Ascending aorta (tissue), 2 donors: ENCODE data around the gene ABCC1. TPM values are rescaled to one million over a fixed set of nuclear protein-coding genes. Genes with fewer than 3 reads are reported as not detected.

Experiments
- DNase-seq, 2 donors: peaks; one replicate each; pipeline ENCODE4 v3.0.0-alpha.2; 2019; ENCODE audit warnings: low spot score in 2 of 2
- H3K27ac ChIP-seq, 2 donors: fragments of 200-600 bp; sonication (generic); one replicate each; pipeline ENCODE4 v1.5.1; 2016 to 2017; ENCODE audit warnings: mild to moderate bottlenecking in 1 of 2
- H3K27me3 ChIP-seq: fragments of 200-600 bp; sonication (generic); one replicate; pipeline ENCODE4 v1.5.1; 2017
- H3K36me3 ChIP-seq, 2 donors: fragments of 200-600 bp; sonication (generic); one replicate each; pipeline ENCODE4 v1.5.1; 2016
- H3K4me1 ChIP-seq, 2 donors: fragments of 200-600 bp; sonication (generic); one replicate each; pipeline ENCODE4 v1.5.1; 2016 to 2017; ENCODE audit warnings: mild to moderate bottlenecking in 1 of 2
- H3K4me3 ChIP-seq, 2 donors: fragments of 200-600 bp; sonication (generic); one replicate each; pipeline ENCODE4 v1.5.1; 2016 to 2017; ENCODE audit warnings: mild to moderate bottlenecking in 1 of 2
- H3K9me3 ChIP-seq, 2 donors: fragments of 200-600 bp; sonication (generic); one replicate each; pipeline ENCODE4 v1.5.1; 2016
- intact Hi-C: fragments of 100-400 bp; cut with DNase I; formaldehyde crosslinking; loops from one replicate; pipeline ENCODE4 v1.15.1; 2023
- total RNA-seq: library from RNA; depleted of rRNA; stranded (reverse); fragments of >200 nt; gene quantifications from one replicate; pipeline ENCODE4 v1.1.0, GENCODE V29; 2016
- TF ChIP-seq, protein P1 (sequence below), 3 experiments: fragments of 200-600 bp in 2 of 3; fragments of 450-650 bp in 1 of 3; sonication (generic) in 2 of 3; IDR thresholded peaks; one replicate each; pipeline ENCODE4 v1.5.1; 2016 to 2019; ENCODE audit warnings: antibody characterized with exemption in 3 of 3, mild to moderate bottlenecking in 1 of 3, moderate library complexity in 1 of 3

Gene ABCC1
- total RNA-seq, 1 donor from 2014 or later: 144 TPM

- TF ChIP-seq, protein P1, sequence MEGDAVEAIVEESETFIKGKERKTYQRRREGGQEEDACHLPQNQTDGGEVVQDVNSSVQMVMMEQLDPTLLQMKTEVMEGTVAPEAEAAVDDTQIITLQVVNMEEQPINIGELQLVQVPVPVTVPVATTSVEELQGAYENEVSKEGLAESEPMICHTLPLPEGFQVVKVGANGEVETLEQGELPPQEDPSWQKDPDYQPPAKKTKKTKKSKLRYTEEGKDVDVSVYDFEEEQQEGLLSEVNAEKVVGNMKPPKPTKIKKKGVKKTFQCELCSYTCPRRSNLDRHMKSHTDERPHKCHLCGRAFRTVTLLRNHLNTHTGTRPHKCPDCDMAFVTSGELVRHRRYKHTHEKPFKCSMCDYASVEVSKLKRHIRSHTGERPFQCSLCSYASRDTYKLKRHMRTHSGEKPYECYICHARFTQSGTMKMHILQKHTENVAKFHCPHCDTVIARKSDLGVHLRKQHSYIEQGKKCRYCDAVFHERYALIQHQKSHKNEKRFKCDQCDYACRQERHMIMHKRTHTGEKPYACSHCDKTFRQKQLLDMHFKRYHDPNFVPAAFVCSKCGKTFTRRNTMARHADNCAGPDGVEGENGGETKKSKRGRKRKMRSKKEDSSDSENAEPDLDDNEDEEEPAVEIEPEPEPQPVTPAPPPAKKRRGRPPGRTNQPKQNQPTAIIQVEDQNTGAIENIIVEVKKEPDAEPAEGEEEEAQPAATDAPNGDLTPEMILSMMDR (IDR thresholded peaks at IDR 0.05): no peak
- H3K9me3 ChIP-seq: peaks cover 7 to 12% of the 10 kb centered on the region in 2 donors
- intact Hi-C loops: no loop called here
Measured at GRCh38 chr16:16162591-16162990, 213.2 kb downstream of the ABCC1 start.

DNA sequence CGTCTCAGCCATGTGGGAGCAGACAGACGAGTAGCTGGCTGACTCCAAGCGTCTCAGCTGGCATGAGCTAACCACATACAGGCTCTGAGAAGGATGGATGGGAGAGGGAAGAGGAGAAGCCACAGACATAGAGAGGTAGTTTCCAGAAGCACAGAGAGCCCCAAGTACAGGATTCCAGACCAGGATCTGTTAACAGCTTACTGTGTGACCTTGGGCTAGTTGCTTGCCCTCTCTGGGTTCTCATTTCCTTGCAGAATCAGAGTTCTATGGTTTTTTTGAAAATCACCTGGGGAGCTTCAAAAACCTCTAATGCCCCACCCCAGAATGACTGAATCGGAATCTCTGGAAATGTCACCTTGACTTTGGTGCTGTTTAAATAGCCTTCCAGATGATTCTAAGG is 213.7 kb downstream of the ABCC1 start:
- H3K4me1 ChIP-seq: no peaks in the 10 kb centered on the region
- intact Hi-C loops: no loop called here

More at GRCh38 chr16:16162591-16162990, 213.2 kb downstream of the ABCC1 start:
- Histone ChIP-seq H3K27ac (no peak overlapping the region), H3K4me1 (no peaks in the 10 kb centered on the region), H3K36me3 (no peaks in the 10 kb centered on the region), H3K27me3 (no peaks in the 10 kb centered on the region), H3K4me3 (no peak overlapping the region)
- DNase-seq: no peak

DNA sequence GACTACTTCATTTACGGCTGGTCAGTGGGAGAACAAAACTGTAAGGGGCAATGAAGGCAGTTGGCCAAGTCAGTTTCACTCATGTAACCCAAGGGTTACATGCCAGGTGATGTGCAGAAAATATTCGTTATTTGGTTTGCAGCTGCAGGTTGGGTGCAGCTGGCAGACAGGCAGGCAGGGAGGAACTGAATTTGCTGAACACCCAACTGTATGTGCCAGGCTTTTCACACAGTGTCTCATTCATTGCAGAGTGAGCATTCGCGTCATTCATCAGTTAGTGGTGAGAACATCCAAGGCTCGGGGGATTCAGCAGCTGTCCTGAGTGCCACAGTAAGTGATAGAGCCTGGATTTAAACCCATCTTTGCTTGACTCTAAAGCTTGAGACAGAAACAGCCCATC is 214.2 kb downstream of the ABCC1 start:
- DNase-seq: no peak
- H3K36me3 ChIP-seq: no peaks in the 10 kb centered on the region
- no peak overlapping the region for H3K27ac ChIP-seq
- peaks cover 7 to 12% of the 10 kb centered on the region in 2 donors for H3K9me3 ChIP-seq
- H3K4me3 ChIP-seq: no peak overlapping the region
- TF ChIP-seq, protein P1 (IDR thresholded peaks at IDR 0.05): no peak
- H3K27me3 ChIP-seq: no peaks in the 10 kb centered on the region
- H3K4me1 ChIP-seq: no peaks in the 10 kb centered on the region
- intact Hi-C loops: no loop called here

More for the DNA sequence above, 213.7 kb downstream of the ABCC1 start:
- peaks cover 7 to 12% of the 10 kb centered on the region in 2 donors for H3K9me3 ChIP-seq
- DNase-seq: no peak
- no peak overlapping the region for H3K4me3 ChIP-seq
- TF ChIP-seq, protein P1 (IDR thresholded peaks at IDR 0.05): no peak
- H3K27ac ChIP-seq: no peak overlapping the region
- no peaks in the 10 kb centered on the region for H3K36me3 ChIP-seq
- H3K27me3 ChIP-seq: no peaks in the 10 kb centered on the region

- H3K4me3 ChIP-seq: no peak overlapping the region
- H3K27ac ChIP-seq: no peak overlapping the region
- TF ChIP-seq, protein P1 (IDR thresholded peaks at IDR 0.05): no peak
- H3K4me1 ChIP-seq: no peaks in the 10 kb centered on the region
- H3K9me3 ChIP-seq: peaks cover 5% of the 10 kb centered on the region in 2 donors
- H3K27me3 ChIP-seq: no peaks in the 10 kb centered on the region
- no peaks in the 10 kb centered on the region for H3K36me3 ChIP-seq
- intact Hi-C loops: no loop called here
- DNase-seq: no peak
Measured at GRCh38 chr16:16164243-16164642, 214.8 kb downstream of the ABCC1 start.

DNA sequence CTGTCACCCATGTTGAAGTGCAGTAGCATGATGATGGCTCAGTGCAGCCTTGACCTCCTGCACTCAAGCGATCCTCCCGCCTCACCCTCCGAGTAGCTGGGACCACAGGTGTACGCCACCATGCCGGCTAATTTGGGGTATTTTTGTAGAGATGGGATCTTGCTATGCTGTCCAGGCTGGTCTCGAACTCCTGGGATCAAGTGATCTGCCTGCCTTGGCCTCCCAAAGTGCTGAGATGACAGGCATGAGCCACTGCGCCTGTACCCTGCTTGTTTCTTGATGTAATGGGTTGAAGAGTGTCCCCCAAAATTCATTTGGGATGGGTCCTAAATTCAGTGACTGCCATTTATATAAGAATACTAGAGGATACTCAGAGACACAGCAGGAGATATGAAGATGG is 216.7 kb downstream of the ABCC1 start:
- no peaks in the 10 kb centered on the region for H3K9me3 ChIP-seq
- TF ChIP-seq, protein P1 (IDR thresholded peaks at IDR 0.05): no peak
- H3K27ac ChIP-seq: no peak overlapping the region
- no peak for DNase-seq
- H3K27me3 ChIP-seq: no peaks in the 10 kb centered on the region
- no peak overlapping the region for H3K4me3 ChIP-seq
- no peaks in the 10 kb centered on the region for H3K36me3 ChIP-seq
- H3K4me1 ChIP-seq: no peaks in the 10 kb centered on the region
- intact Hi-C loops: no loop called here

GRCh38 chr16:16166949-16167348 is 217.5 kb downstream of the ABCC1 start:
- Histone ChIP-seq H3K4me3 (no peak overlapping the region), H3K27ac (no peak overlapping the region), H3K4me1 (no peaks in the 10 kb centered on the region), H3K27me3 (no peaks in the 10 kb centered on the region), H3K9me3 (no peaks in the 10 kb centered on the region), H3K36me3 (no peaks in the 10 kb centered on the region)
- TF ChIP-seq, protein P1 (IDR thresholded peaks at IDR 0.05): no peak
- DNase-seq: no peak
- intact Hi-C loops: no loop called here
